ENCODE results near the gene SLTM. TPM values are rescaled to one million over a fixed set of nuclear protein-coding genes. Genes with fewer than 3 reads are reported as not detected.
"Not testable (repeated sequence)": the region's sequence is repeated elsewhere in the genome, so short reads cannot be mapped to it uniquely, and the experiment has no call there.

The SLTM gene
- total RNA-seq, 1 donor from 2014 or later = 68.2 TPM

GRCh38 chr15:58923284-58923683 lies 10.2 kb downstream of the SLTM start:
- Mint-ChIP-seq H3K9me3 (ENCODE audit: unreplicated experiment) (no peaks in the 10 kb centered on the region), H3K4me1 (ENCODE audit: low read depth, unreplicated experiment) (no peaks in the 10 kb centered on the region), H3K27me3 (ENCODE audit: low read depth, unreplicated experiment) (no peaks in the 10 kb centered on the region), H3K27ac (ENCODE audit: unreplicated experiment) (peak overlapping the region; percentile 34), H3K36me3 (ENCODE audit: low read depth, unreplicated experiment) (peaks cover 6% of the 10 kb centered on the region), H3K4me3 (ENCODE audit: unreplicated experiment) (no peak overlapping the region)
- TF ChIP-seq CTCF (IDR thresholded peaks at IDR 0.05; ENCODE audit: insufficient read depth, low read depth, low read length) = no peak
- no peak for TF ChIP-seq EZH2 (IDR thresholded peaks at IDR 0.05; ENCODE audit: insufficient read depth, low read length)
- Histone ChIP-seq H3K27me3 (ENCODE audit: insufficient read depth, low read length) (no peaks in the 10 kb centered on the region), H3K27ac (ENCODE audit: low read depth, low read length) (no peak overlapping the region), H3K9ac (ENCODE audit: low read length) (no peak overlapping the region), H4K20me1 (ENCODE audit: insufficient read depth, low read length) (peaks cover 64% of the 10 kb centered on the region), H3K4me2 (ENCODE audit: low read length) (no peak overlapping the region), H3K36me3 (ENCODE audit: insufficient read depth, low read length) (peaks cover 13% of the 10 kb centered on the region), H3K9me3 (ENCODE audit: insufficient read depth, low read depth, low read length) (no peaks in the 10 kb centered on the region), H3K4me1 (ENCODE audit: insufficient read depth, low read length) (no peaks in the 10 kb centered on the region), H2AFZ (ENCODE audit: low read depth, low read length) (no peak overlapping the region), H3K79me2 (ENCODE audit: insufficient read depth, low read length) (peaks cover 93% of the 10 kb centered on the region), H3K4me3 (ENCODE audit: insufficient read depth, low read depth, low read length) (no peak overlapping the region)
- no peak for DNase-seq (ENCODE audit: low read depth)
- FAIRE-seq = no peak

- H3K27me3 Mint-ChIP-seq (ENCODE audit: low read depth, unreplicated experiment) = no peaks in the 10 kb centered on the region
- TF ChIP-seq CTCF (IDR thresholded peaks at IDR 0.05; ENCODE audit: insufficient read depth, low read depth, low read length) (no peak), EZH2 (IDR thresholded peaks at IDR 0.05; ENCODE audit: insufficient read depth, low read length) (no peak)
- H3K36me3 ChIP-seq (ENCODE audit: insufficient read depth, low read length) = peaks cover 15% of the 10 kb centered on the region
- H3K27me3 ChIP-seq (ENCODE audit: insufficient read depth, low read length) = no peaks in the 10 kb centered on the region
- no peaks in the 10 kb centered on the region for H3K9me3 ChIP-seq (ENCODE audit: insufficient read depth, low read depth, low read length)
- peaks cover 89% of the 10 kb centered on the region for H3K79me2 ChIP-seq (ENCODE audit: insufficient read depth, low read length)
- H3K4me2 ChIP-seq (ENCODE audit: low read length) = no peak overlapping the region
- no peaks in the 10 kb centered on the region for H3K4me1 Mint-ChIP-seq (ENCODE audit: low read depth, unreplicated experiment)
- no peak overlapping the region for H2AFZ ChIP-seq (ENCODE audit: low read depth, low read length)
- no peak overlapping the region for H3K27ac Mint-ChIP-seq (ENCODE audit: unreplicated experiment)
- H4K20me1 ChIP-seq (ENCODE audit: insufficient read depth, low read length) = peaks cover 76% of the 10 kb centered on the region
- no peak overlapping the region for H3K4me3 Mint-ChIP-seq (ENCODE audit: unreplicated experiment)
- no peak overlapping the region for H3K27ac ChIP-seq (ENCODE audit: low read depth, low read length)
- no peak for FAIRE-seq
- H3K9me3 Mint-ChIP-seq (ENCODE audit: unreplicated experiment) = no peaks in the 10 kb centered on the region
- no peaks in the 10 kb centered on the region for H3K4me1 ChIP-seq (ENCODE audit: insufficient read depth, low read length)
- DNase-seq (ENCODE audit: low read depth) = no peak
- no peak overlapping the region for H3K4me3 ChIP-seq (ENCODE audit: insufficient read depth, low read depth, low read length)
- peaks cover 4% of the 10 kb centered on the region for H3K36me3 Mint-ChIP-seq (ENCODE audit: low read depth, unreplicated experiment)
- H3K9ac ChIP-seq (ENCODE audit: low read length) = no peak overlapping the region
Measured at GRCh38 chr15:58921267-58921790, 12.2 kb downstream of the SLTM start.

GRCh38 chr15:58920447-58920846 lies 13.0 kb downstream of the SLTM start:
- Histone ChIP-seq H3K36me3 (ENCODE audit: insufficient read depth, low read length) (peaks cover 12% of the 10 kb centered on the region), H3K79me2 (ENCODE audit: insufficient read depth, low read length) (peaks cover 86% of the 10 kb centered on the region), H4K20me1 (ENCODE audit: insufficient read depth, low read length) (peaks cover 72% of the 10 kb centered on the region)
- H3K4me1 Mint-ChIP-seq (ENCODE audit: low read depth, unreplicated experiment); H3K9me3 ChIP-seq (ENCODE audit: insufficient read depth, low read depth, low read length); H3K27ac ChIP-seq (ENCODE audit: low read depth, low read length); H3K4me3 Mint-ChIP-seq (ENCODE audit: unreplicated experiment); H3K9me3 Mint-ChIP-seq (ENCODE audit: unreplicated experiment); H3K27me3 Mint-ChIP-seq (ENCODE audit: low read depth, unreplicated experiment); H3K4me3 ChIP-seq (ENCODE audit: insufficient read depth, low read depth, low read length); H3K27ac Mint-ChIP-seq (ENCODE audit: unreplicated experiment); H3K27me3 ChIP-seq (ENCODE audit: insufficient read depth, low read length); FAIRE-seq; H3K4me1 ChIP-seq (ENCODE audit: insufficient read depth, low read length); H2AFZ ChIP-seq (ENCODE audit: low read depth, low read length); H3K36me3 Mint-ChIP-seq (ENCODE audit: low read depth, unreplicated experiment); H3K9ac ChIP-seq (ENCODE audit: low read length); H3K4me2 ChIP-seq (ENCODE audit: low read length); DNase-seq (ENCODE audit: low read depth): not testable (repeated sequence)
